Activated CD4-positive, alpha-beta T cell treated with anti-CD3 and anti-CD28 coated beads, Interleukin-2, amount 10 ng/mL, durations not matched to agents 24 days and 14 days (primary cell): ENCODE results near the gene SLC9A6. TPM values are rescaled to one million over a fixed set of nuclear protein-coding genes. Genes with fewer than 3 reads are reported as not detected.
"Not testable (repeated sequence)": the region's sequence is repeated elsewhere in the genome, so short reads cannot be mapped to it uniquely, and the experiment has no call there.

ENCODE experiments used
- DNase-seq: peaks from one replicate; pipeline ENCODE4 v3.0.0; 2022
- H3K27ac Mint-ChIP-seq: one replicate; pipeline ENCODE4 v1.8.0; 2022; ENCODE audit warnings: mild to moderate bottlenecking, mixed read lengths
- H3K27me3 Mint-ChIP-seq: one replicate; pipeline ENCODE4 v1.8.0; 2022; ENCODE audit warnings: mixed read lengths
- H3K36me3 Mint-ChIP-seq: one replicate; pipeline ENCODE4 v1.8.0; 2022; ENCODE audit warnings: low read depth, mild to moderate bottlenecking, mixed read lengths
- H3K4me1 Mint-ChIP-seq: one replicate; pipeline ENCODE4 v1.8.0; 2021; ENCODE audit warnings: mixed read lengths
- H3K4me3 Mint-ChIP-seq: one replicate; pipeline ENCODE4 v1.8.0; 2022; ENCODE audit warnings: mild to moderate bottlenecking, moderate library complexity, mixed read lengths
- H3K9me3 Mint-ChIP-seq: one replicate; pipeline ENCODE4 v1.8.0; 2021; ENCODE audit warnings: mixed read lengths
- intact Hi-C: fragments of 100-400 bp; cut with micrococcal nuclease; formaldehyde crosslinking; loops from one replicate; pipeline ENCODE4 v1.15.1; 2023
- total RNA-seq: library from RNA; stranded (reverse); gene quantifications from 2 replicates; pipeline ENCODE4 v1.2.3, GENCODE V29; 2022

Gene SLC9A6
- total RNA-seq, 1 donor from 2014 or later = 12.4 TPM

GRCh38 chrX:136059350-136059749, 74.1 kb downstream of the SLC9A6 start:
- H3K4me3 Mint-ChIP-seq = no peak overlapping the region
- no peak for DNase-seq
- H3K36me3 Mint-ChIP-seq = no peaks in the 10 kb centered on the region
- H3K27ac Mint-ChIP-seq = no peak overlapping the region
- intact Hi-C loops = no loop called here
- peaks cover 10% of the 10 kb centered on the region for H3K4me1 Mint-ChIP-seq
- no peaks in the 10 kb centered on the region for H3K9me3 Mint-ChIP-seq
- no peaks in the 10 kb centered on the region for H3K27me3 Mint-ChIP-seq

GRCh38 chrX:136061286-136061685, 76.1 kb downstream of the SLC9A6 start:
- Mint-ChIP-seq H3K4me1 (peaks cover 17% of the 10 kb centered on the region), H3K27me3 (no peaks in the 10 kb centered on the region), H3K9me3 (no peaks in the 10 kb centered on the region), H3K36me3 (no peaks in the 10 kb centered on the region), H3K27ac (no peak overlapping the region), H3K4me3 (no peak overlapping the region)
- no peak for DNase-seq
- intact Hi-C loops = no loop called here

GRCh38 chrX:136061696-136062095, 76.5 kb downstream of the SLC9A6 start:
- H3K4me3 Mint-ChIP-seq = no peak overlapping the region
- no peak for DNase-seq
- H3K27me3 Mint-ChIP-seq = no peaks in the 10 kb centered on the region
- H3K36me3 Mint-ChIP-seq = no peaks in the 10 kb centered on the region
- H3K9me3 Mint-ChIP-seq = no peaks in the 10 kb centered on the region
- peaks cover 14% of the 10 kb centered on the region for H3K4me1 Mint-ChIP-seq
- intact Hi-C loops = no loop called here
- H3K27ac Mint-ChIP-seq = no peak overlapping the region

GRCh38 chrX:136063340-136064079, 78.3 kb downstream of the SLC9A6 start:
- no peak for DNase-seq
- Mint-ChIP-seq H3K4me1 (peaks cover 11% of the 10 kb centered on the region), H3K27ac (no peak overlapping the region), H3K4me3 (no peak overlapping the region), H3K27me3 (no peaks in the 10 kb centered on the region), H3K36me3 (no peaks in the 10 kb centered on the region), H3K9me3 (no peaks in the 10 kb centered on the region)
- intact Hi-C loops = no loop called here

GRCh38 chrX:136064661-136065043, 79.4 kb downstream of the SLC9A6 start:
- intact Hi-C loops = no loop called here
- no peaks in the 10 kb centered on the region for H3K9me3 Mint-ChIP-seq
- H3K36me3 Mint-ChIP-seq = no peaks in the 10 kb centered on the region
- H3K27me3 Mint-ChIP-seq = no peaks in the 10 kb centered on the region
- peak overlapping the region; percentile 26 for H3K4me3 Mint-ChIP-seq
- peak overlapping the region; percentile 0 for H3K27ac Mint-ChIP-seq
- peaks cover 12% of the 10 kb centered on the region for H3K4me1 Mint-ChIP-seq
- DNase-seq = no peak

- H3K36me3 Mint-ChIP-seq = no peaks in the 10 kb centered on the region
- intact Hi-C loops = no loop called here
- H3K27ac Mint-ChIP-seq = peak overlapping the region; percentile 0
- no peaks in the 10 kb centered on the region for H3K27me3 Mint-ChIP-seq
- H3K9me3 Mint-ChIP-seq = no peaks in the 10 kb centered on the region
- peak; percentile 73 for DNase-seq
- peak overlapping the region; percentile 26 for H3K4me3 Mint-ChIP-seq
- peaks cover 14% of the 10 kb centered on the region for H3K4me1 Mint-ChIP-seq
These were observed 79.9 kb downstream of the SLC9A6 start for GRCh38 chrX:136065044-136065671.

- Mint-ChIP-seq H3K9me3 (no peaks in the 10 kb centered on the region), H3K4me1 (peaks cover 23% of the 10 kb centered on the region), H3K36me3 (no peaks in the 10 kb centered on the region), H3K27me3 (no peaks in the 10 kb centered on the region), H3K4me3 (no peak overlapping the region), H3K27ac (no peak overlapping the region)
- intact Hi-C loops = no loop called here
- DNase-seq = no peak
These were observed 81.9 kb downstream of the SLC9A6 start for GRCh38 chrX:136067097-136067496.

- Mint-ChIP-seq H3K36me3 (no peaks in the 10 kb centered on the region), H3K27ac (no peak overlapping the region), H3K4me1 (peaks cover 23% of the 10 kb centered on the region), H3K9me3 (no peaks in the 10 kb centered on the region), H3K27me3 (no peaks in the 10 kb centered on the region), H3K4me3 (no peak overlapping the region)
- no peak for DNase-seq
- intact Hi-C loops = no loop called here
These were observed 82.7 kb downstream of the SLC9A6 start for GRCh38 chrX:136067966-136068365.

- no peaks in the 10 kb centered on the region for H3K9me3 Mint-ChIP-seq
- DNase-seq = no peak
- intact Hi-C loops = no loop called here
- H3K27me3 Mint-ChIP-seq = peaks cover 26% of the 10 kb centered on the region
- no peak overlapping the region for H3K27ac Mint-ChIP-seq
- H3K4me3 Mint-ChIP-seq = no peak overlapping the region
- no peaks in the 10 kb centered on the region for H3K36me3 Mint-ChIP-seq
- peaks cover 3% of the 10 kb centered on the region for H3K4me1 Mint-ChIP-seq
These were observed 91.7 kb downstream of the SLC9A6 start for GRCh38 chrX:136076942-136077341.

GRCh38 chrX:136080766-136081165, 95.5 kb downstream of the SLC9A6 start:
- no peaks in the 10 kb centered on the region for H3K36me3 Mint-ChIP-seq
- peaks cover 3% of the 10 kb centered on the region for H3K4me1 Mint-ChIP-seq
- no peak overlapping the region for H3K4me3 Mint-ChIP-seq
- H3K27me3 Mint-ChIP-seq = peaks cover 28% of the 10 kb centered on the region
- no peaks in the 10 kb centered on the region for H3K9me3 Mint-ChIP-seq
- no peak overlapping the region for H3K27ac Mint-ChIP-seq
- DNase-seq = no peak
- intact Hi-C loops = no loop called here

GRCh38 chrX:136086521-136086920, 101.3 kb downstream of the SLC9A6 start:
- Mint-ChIP-seq H3K4me3 (no peak overlapping the region), H3K9me3 (no peaks in the 10 kb centered on the region), H3K27me3 (peaks cover 2% of the 10 kb centered on the region), H3K36me3 (no peaks in the 10 kb centered on the region), H3K27ac (no peak overlapping the region), H3K4me1 (no peaks in the 10 kb centered on the region)
- intact Hi-C loops = no loop called here
- DNase-seq = no peak

GRCh38 chrX:136091898-136092297, 106.7 kb downstream of the SLC9A6 start:
- H3K4me3 Mint-ChIP-seq, DNase-seq, H3K27me3 Mint-ChIP-seq, H3K4me1 Mint-ChIP-seq, H3K9me3 Mint-ChIP-seq, H3K36me3 Mint-ChIP-seq, H3K27ac Mint-ChIP-seq, intact Hi-C loops: not testable (repeated sequence)

GRCh38 chrX:136094962-136095361, 109.7 kb downstream of the SLC9A6 start:
- Mint-ChIP-seq H3K36me3 (no peaks in the 10 kb centered on the region), H3K27ac (no peak overlapping the region), H3K4me1 (no peaks in the 10 kb centered on the region), H3K9me3 (no peaks in the 10 kb centered on the region), H3K27me3 (no peaks in the 10 kb centered on the region), H3K4me3 (no peak overlapping the region)
- DNase-seq = no peak
- intact Hi-C loops = no loop called here
